ENCODE results near the gene APOO.

DNA sequence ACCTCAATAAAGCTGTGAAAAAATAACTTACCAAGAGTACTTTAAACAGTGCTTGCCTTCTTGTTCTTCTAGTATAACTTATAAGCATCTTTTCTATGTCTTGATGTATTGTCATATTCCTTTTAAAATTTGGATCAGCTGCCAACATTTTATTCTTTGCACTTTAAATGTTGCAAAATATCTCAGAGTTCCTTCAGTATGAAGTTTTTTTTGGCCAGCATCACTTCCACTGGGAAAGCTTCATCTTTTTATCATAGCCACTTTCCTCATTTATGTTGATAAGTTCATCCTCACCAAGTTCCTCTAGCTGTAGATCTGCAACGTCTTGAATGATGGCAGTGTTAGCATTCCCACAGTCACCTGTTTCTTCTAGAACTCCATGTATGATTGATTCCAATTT, 24.3 kb upstream of the APOO start:
- TF ChIP-seq, protein P1, sequence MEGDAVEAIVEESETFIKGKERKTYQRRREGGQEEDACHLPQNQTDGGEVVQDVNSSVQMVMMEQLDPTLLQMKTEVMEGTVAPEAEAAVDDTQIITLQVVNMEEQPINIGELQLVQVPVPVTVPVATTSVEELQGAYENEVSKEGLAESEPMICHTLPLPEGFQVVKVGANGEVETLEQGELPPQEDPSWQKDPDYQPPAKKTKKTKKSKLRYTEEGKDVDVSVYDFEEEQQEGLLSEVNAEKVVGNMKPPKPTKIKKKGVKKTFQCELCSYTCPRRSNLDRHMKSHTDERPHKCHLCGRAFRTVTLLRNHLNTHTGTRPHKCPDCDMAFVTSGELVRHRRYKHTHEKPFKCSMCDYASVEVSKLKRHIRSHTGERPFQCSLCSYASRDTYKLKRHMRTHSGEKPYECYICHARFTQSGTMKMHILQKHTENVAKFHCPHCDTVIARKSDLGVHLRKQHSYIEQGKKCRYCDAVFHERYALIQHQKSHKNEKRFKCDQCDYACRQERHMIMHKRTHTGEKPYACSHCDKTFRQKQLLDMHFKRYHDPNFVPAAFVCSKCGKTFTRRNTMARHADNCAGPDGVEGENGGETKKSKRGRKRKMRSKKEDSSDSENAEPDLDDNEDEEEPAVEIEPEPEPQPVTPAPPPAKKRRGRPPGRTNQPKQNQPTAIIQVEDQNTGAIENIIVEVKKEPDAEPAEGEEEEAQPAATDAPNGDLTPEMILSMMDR (conservative IDR thresholded peaks at IDR 0.05) = no peak
- TF ChIP-seq ZFX (IDR thresholded peaks at IDR 0.05) = no peak
